ENCODE results near the gene LINGO1. TPM values are rescaled to one million over a fixed set of nuclear protein-coding genes. Genes with fewer than 3 reads are reported as not detected.

The LINGO1 gene
- total RNA-seq, 2 donors from 2014 or later: 7.9 to 19.7 TPM

DNA sequence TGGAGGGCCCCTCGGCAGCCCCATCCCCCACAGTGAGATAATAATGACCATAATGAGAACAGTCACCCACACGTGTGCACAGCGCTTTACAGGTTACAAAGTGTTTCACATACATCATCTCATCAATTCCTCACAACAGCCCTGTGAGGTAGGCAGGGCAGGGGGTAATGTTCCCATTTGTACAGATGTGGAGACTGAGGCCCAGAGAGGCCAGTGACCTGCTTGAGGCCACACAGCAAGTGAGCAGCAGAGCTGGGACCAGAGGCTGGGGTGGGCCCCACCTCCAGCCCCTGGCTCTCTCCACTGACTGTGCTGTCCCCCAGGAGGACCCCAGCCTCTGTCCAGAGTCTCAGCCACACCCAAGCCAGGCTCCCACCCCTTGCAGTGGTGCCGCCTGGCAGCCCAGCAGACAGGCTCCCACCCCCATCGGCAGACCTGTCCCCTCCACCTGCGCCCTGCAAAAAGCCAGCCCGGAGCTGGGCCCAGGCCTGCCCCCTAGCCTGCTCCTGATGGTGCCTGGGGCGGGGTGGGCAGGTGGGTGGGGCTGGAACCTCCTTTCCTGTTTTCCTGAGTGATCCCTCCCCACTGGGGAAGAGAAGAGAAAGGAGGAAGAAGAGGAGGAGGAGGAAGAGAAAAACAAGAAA, 19.6 kb downstream of the LINGO1 start:
- Mint-ChIP-seq H3K4me1 (peaks cover 9% of the 10 kb centered on the region), H3K27ac (no peak overlapping the region), H3K27me3 (ENCODE audit: insufficient read depth) (peaks cover 1% of the 10 kb centered on the region), H3K4me3 (no peak overlapping the region), H3K9me3 (no peaks in the 10 kb centered on the region), H3K36me3 (ENCODE audit: low read depth) (peaks cover 12% of the 10 kb centered on the region)
- H3K27me3 ChIP-seq (ENCODE audit: control insufficient read depth, insufficient read depth, low read length, poor library complexity, severe bottlenecking): no peaks in the 10 kb centered on the region
- no peak for DNase-seq
- H3K4me3 ChIP-seq (ENCODE audit: low read length): no peak overlapping the region
- H3K9me3 ChIP-seq (ENCODE audit: control insufficient read depth, low read length): no peaks in the 10 kb centered on the region
- TF ChIP-seq, protein P1, sequence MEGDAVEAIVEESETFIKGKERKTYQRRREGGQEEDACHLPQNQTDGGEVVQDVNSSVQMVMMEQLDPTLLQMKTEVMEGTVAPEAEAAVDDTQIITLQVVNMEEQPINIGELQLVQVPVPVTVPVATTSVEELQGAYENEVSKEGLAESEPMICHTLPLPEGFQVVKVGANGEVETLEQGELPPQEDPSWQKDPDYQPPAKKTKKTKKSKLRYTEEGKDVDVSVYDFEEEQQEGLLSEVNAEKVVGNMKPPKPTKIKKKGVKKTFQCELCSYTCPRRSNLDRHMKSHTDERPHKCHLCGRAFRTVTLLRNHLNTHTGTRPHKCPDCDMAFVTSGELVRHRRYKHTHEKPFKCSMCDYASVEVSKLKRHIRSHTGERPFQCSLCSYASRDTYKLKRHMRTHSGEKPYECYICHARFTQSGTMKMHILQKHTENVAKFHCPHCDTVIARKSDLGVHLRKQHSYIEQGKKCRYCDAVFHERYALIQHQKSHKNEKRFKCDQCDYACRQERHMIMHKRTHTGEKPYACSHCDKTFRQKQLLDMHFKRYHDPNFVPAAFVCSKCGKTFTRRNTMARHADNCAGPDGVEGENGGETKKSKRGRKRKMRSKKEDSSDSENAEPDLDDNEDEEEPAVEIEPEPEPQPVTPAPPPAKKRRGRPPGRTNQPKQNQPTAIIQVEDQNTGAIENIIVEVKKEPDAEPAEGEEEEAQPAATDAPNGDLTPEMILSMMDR (conservative IDR thresholded peaks at IDR 0.05): no peak
- H3K27ac ChIP-seq (ENCODE audit: low read depth, low read length): no peak overlapping the region
- 91 to 100% methylated on average over 2 to 8 of the region's 8 CpGs for WGBS, 2 experiments (ENCODE audit: insufficient coverage in 1 of 2, insufficient read length in 1 of 2)
- H3K36me3 ChIP-seq (ENCODE audit: control insufficient read depth, insufficient read depth, low read length): no peaks in the 10 kb centered on the region
- H3K9ac ChIP-seq (ENCODE audit: extremely low read depth, low read length, poor library complexity, severe bottlenecking): no peak overlapping the region
- no peaks in the 10 kb centered on the region for H3K4me1 ChIP-seq (ENCODE audit: control insufficient read depth, insufficient read depth, low read length)

DNA sequence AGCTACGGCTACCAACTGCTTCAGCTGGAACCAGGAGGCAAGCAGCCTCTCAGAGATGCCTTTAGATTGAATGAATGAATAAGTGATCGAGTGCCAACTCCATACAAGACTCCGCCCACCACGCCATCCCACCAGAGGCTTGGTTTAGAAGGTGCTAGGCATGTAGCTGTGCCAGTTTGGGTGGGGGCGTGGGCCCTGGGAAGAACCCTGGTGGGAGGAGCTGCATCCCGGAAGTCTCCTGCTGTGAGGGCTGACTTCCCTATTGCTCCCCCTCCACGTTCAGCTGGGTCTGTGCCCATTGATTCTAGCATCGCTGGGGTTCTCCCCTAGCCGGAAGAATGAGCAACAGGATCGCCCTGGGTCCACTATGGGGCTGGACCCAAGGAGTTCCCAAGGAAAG, 20.9 kb downstream of the LINGO1 start:
- Histone ChIP-seq H3K27me3 (ENCODE audit: control insufficient read depth, insufficient read depth, low read length, poor library complexity, severe bottlenecking) (no peaks in the 10 kb centered on the region), H3K36me3 (ENCODE audit: control insufficient read depth, insufficient read depth, low read length) (no peaks in the 10 kb centered on the region), H3K27ac (ENCODE audit: low read depth, low read length) (no peak overlapping the region), H3K9me3 (ENCODE audit: control insufficient read depth, low read length) (no peaks in the 10 kb centered on the region), H3K9ac (ENCODE audit: extremely low read depth, low read length, poor library complexity, severe bottlenecking) (no peak overlapping the region), H3K4me1 (ENCODE audit: control insufficient read depth, insufficient read depth, low read length) (peaks cover 8% of the 10 kb centered on the region), H3K4me3 (ENCODE audit: low read length) (no peak overlapping the region)
- WGBS, 2 experiments (ENCODE audit: insufficient coverage in 1 of 2, insufficient read length in 1 of 2): 81 to 86% methylated on average over 5 to 10 of the region's 10 CpGs
- Mint-ChIP-seq H3K9me3 (no peaks in the 10 kb centered on the region), H3K36me3 (ENCODE audit: low read depth) (peaks cover 12% of the 10 kb centered on the region), H3K4me1 (peaks cover 4% of the 10 kb centered on the region), H3K4me3 (no peak overlapping the region), H3K27ac (no peak overlapping the region), H3K27me3 (ENCODE audit: insufficient read depth) (peaks cover 1% of the 10 kb centered on the region)
- TF ChIP-seq, protein P1 (conservative IDR thresholded peaks at IDR 0.05): no peak
- no peak for DNase-seq

DNA sequence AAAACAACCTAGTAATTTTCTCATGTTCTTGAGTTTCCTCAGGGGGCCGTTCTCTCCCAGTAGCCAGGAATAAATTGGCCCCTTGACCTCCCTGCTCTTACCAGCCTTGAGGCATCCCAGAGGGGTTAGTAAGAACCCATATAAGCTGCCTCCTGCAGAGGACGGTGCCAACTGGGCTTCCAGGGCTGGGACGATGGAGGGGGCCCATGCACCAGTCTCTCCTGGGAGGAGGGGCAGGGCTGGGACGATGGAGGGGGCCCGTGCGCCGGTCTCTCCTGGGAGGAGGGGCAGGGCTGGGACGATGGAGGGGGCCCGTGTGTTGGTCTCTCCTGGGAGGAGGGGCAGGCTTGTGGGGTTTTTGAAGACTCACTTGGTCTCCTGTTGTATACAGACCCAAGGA, 22.0 kb downstream of the LINGO1 start:
- H3K4me3 ChIP-seq (ENCODE audit: low read length): no peak overlapping the region
- TF ChIP-seq, protein P1 (conservative IDR thresholded peaks at IDR 0.05): no peak
- WGBS, 2 experiments (ENCODE audit: insufficient coverage in 1 of 2, insufficient read length in 1 of 2): 60 to 73% methylated on average over 2 to 9 of the region's 9 CpGs
- H3K27me3 Mint-ChIP-seq (ENCODE audit: insufficient read depth): peaks cover 1% of the 10 kb centered on the region
- H3K9me3 ChIP-seq (ENCODE audit: control insufficient read depth, low read length): no peaks in the 10 kb centered on the region
- H3K36me3 Mint-ChIP-seq (ENCODE audit: low read depth): peaks cover 12% of the 10 kb centered on the region
- H3K4me3 Mint-ChIP-seq: no peak overlapping the region
- DNase-seq: no peak
- peaks cover 14% of the 10 kb centered on the region for H3K4me1 Mint-ChIP-seq
- H3K9ac ChIP-seq (ENCODE audit: extremely low read depth, low read length, poor library complexity, severe bottlenecking): no peak overlapping the region
- no peaks in the 10 kb centered on the region for H3K36me3 ChIP-seq (ENCODE audit: control insufficient read depth, insufficient read depth, low read length)
- peaks cover 8% of the 10 kb centered on the region for H3K4me1 ChIP-seq (ENCODE audit: control insufficient read depth, insufficient read depth, low read length)
- H3K27me3 ChIP-seq (ENCODE audit: control insufficient read depth, insufficient read depth, low read length, poor library complexity, severe bottlenecking): no peaks in the 10 kb centered on the region
- H3K27ac Mint-ChIP-seq: no peak overlapping the region
- H3K9me3 Mint-ChIP-seq: no peaks in the 10 kb centered on the region
- H3K27ac ChIP-seq (ENCODE audit: low read depth, low read length): no peak overlapping the region

Data from endodermal cell (in vitro differentiated cells).